Right renal cortex interstitium (tissue), 3 donors: ENCODE measurements around the gene RPL10. TPM values are rescaled to one million over a fixed set of nuclear protein-coding genes. Genes with fewer than 3 reads are reported as not detected.
"Not testable (repeated sequence)": the region's sequence is repeated elsewhere in the genome, so short reads cannot be mapped to it uniquely, and the experiment has no call there.

Source experiments
- DNase-seq, 3 donors: peaks; one replicate each; pipeline ENCODE4 v3.0.0-alpha.2; 2013; ENCODE audit warnings: low read depth in 3 of 3, low spot score in 2 of 3
- polyA plus RNA-seq, 3 donors: library from polyadenylated mRNA; unstranded; fragments of 120-200 nt; gene quantifications; one replicate each; pipeline ENCODE4 v1.2.1, GENCODE V29; 2013; ENCODE audit not compliant: insufficient read length in 3 of 3

RPL10 gene
- polyA plus RNA-seq, 3 donors: 2,793 to 3,161 (median 3,142) TPM

GRCh38 chrX:154375156-154375504, 23.0 kb upstream of the RPL10 start:
- no peak for DNase-seq

GRCh38 chrX:154376774-154377173, 21.4 kb upstream of the RPL10 start:
- DNase-seq: no peak

- DNase-seq: no peak
Measured at GRCh38 chrX:154378059-154378798, 19.9 kb upstream of the RPL10 start.

- peak in 2 of 3 donors; percentile 87 to 88 for DNase-seq
Measured at GRCh38 chrX:154378799-154379568, 19.2 kb upstream of the RPL10 start, which contains the start of gene EMD. Gene EMD, plus strand, starts transcription at chrX:154379295. Its CDS starts 190 bp downstream, at chrX:154379485.

DNA sequence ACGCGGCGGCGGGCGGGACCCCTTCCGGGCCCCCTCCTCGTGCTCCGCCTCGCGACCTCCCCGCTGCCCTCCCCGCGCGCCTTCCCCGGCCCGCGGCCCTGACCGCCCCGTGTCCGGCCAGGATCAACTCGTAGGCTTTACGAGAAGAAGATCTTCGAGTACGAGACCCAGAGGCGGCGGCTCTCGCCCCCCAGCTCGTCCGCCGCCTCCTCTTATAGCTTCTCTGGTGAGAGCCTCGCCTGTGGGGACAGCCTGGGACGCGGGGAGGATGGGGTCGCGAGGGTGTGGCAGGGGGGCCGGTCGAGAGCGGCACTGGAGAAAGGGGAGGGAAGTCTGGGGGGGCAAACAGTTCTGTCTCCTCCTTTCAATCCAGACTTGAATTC, 18.6 kb upstream of the RPL10 start:
- no peak for DNase-seq

DNA sequence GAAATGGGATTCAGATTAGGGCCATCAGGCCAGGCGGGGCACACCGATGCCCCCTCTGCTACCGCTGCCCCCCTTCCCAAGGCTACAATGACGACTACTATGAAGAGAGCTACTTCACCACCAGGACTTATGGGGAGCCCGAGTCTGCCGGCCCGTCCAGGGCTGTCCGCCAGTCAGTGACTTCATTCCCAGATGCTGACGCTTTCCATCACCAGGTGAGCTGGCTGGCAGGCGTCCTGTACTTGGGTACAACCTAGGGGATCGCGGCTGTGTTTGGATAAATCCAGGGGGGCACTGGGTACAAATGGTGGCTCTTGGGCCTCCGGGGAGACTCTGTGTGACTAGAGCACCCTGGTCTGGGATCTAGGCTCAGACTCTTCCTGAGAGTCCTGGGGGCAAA, 18.0 kb upstream of the RPL10 start:
- DNase-seq: no peak

- DNase-seq: no peak
Measured at GRCh38 chrX:154380787-154381186, 17.4 kb upstream of the RPL10 start.

- DNase-seq: no peak
Measured at GRCh38 chrX:154381271-154381670, 16.9 kb upstream of the RPL10 start.

GRCh38 chrX:154382483-154383069, 15.6 kb upstream of the RPL10 start:
- no peak for DNase-seq

- DNase-seq: no peak
Measured at GRCh38 chrX:154383359-154384283, 14.6 kb upstream of the RPL10 start.

DNA sequence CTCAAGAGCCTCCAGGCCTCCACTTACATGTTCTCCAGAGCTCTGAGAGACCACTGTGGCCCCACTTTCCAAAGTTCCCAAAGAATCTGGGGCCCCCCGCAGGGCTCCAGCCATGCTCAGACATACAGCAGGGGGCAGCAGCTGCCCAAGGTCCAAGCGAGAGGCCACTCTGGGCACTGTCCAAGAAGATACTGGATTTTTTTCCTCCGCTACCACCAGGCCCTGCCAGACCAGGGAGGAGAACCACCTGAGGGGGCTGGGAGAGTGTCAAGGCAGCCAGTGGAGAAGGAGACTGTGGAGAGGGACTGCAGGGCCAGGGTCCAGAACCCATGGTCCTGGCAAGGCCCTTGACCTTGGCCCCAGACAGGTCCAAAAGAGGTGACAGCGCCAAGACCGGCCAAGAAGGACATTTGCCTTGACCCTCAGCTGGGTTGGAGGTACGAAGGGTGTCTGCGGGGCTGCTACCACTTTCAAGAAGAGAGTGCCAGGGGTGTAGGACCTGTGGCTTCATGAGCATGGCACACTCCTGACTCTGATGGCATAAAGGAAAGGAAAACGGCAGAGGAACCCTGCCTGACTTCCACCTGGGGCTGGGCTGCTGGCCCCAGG, 13.8 kb upstream of the RPL10 start:
- DNase-seq: no peak

DNA sequence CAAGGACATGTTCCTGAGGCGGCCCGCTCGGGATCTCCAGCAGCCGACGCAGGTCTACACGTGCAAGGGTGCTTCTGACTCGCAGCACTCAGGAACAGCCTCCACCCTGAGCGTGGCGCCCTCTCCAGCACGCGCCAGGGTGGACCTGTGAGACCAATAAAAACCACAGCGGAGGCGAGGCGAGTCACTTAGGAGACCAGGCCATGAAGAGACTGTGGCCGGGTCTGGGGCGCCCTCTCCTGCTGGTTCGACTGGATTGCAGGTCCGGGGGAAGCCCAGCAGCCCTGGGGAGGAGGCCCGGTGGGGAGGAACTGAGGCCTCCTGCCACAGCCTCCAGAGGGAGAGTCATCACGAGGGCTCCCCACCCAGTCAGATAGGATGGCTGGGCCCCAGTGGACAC, 10.1 kb upstream of the RPL10 start:
- not testable (repeated sequence) for DNase-seq

GRCh38 chrX:154388649-154389048, 9.5 kb upstream of the RPL10 start:
- not testable (repeated sequence) for DNase-seq

DNA sequence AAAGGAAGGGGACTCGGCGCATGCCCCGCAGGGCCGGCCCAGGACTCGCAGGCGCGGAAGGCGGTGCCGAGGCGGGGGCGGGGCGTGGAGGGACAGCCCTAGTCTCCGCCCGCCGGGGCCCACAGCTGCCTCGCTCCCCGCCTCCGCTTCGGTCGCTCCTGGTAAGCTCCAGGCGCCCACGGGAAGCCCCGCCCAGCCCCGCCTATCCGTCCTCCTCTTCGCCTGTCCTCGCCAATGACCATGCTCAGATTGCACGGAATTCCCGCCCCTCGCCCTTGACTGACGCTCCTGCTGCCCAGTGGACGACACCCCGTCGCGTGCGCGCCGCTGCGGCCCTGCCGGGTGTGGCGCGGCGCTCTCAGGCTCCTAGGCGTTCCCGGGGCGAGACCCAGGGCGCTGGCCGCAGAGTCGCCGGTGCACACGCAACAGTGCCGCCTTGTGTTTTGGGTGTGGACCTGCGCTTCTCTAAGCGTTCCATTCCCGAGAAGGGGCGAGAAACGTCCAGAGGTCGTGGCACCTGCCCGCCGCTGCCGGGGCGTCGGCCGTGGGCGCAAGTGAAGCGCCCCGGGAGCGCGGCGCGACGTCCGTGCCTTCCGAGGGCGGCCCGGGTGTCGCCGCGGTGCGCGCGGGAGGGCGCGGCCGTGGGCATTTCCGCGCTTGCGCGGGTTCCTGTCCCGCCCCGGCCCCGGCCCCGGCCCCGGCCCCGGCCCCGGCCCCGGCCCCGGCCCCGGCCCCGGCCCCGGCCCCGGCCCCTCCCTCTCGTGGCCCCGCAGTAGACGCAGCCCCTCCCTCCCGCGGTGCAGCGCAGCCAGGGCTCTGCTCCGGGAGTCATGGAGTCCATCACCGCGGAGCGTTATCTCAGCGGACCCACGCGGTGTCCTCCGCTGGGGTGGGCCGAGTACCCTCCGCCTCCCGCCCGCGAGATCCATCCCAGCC, 8.1 kb upstream of the RPL10 start:
- DNase-seq: not testable (repeated sequence)

DNA sequence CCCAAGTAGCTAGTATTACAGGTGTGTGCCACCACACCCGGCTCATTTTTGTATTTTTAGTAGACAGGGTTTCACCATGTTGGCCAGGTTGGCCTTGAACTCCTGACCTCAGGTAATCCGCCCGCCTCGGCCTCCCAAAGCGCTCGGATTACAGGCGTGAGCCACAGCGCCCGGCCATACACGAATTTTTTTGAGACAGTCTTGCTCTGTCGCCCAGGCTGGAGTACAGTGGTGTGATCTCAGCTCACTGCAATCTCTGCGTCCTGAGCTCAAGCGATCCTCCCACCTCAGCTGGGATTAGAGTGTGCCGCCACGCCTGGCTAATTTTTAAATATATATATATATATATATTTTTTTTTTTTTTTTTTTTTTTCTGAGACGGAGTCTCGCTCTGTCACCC, 1.8 kb upstream of the RPL10 start:
- not testable (repeated sequence) for DNase-seq

- no peak for DNase-seq
Measured at GRCh38 chrX:154396973-154397887, 947 bp upstream of the RPL10 start.

- no peak for DNase-seq
Measured at GRCh38 chrX:154398668-154399526, 720 bp downstream of the RPL10 start.
